Fibroblast of peridontal ligament (primary cell): ENCODE results near the gene RPP30.
"Not testable (repeated sequence)": the region's sequence is repeated elsewhere in the genome, so short reads cannot be mapped to it uniquely, and the experiment has no call there.

Experiments
- DNase-seq: peaks from one replicate; pipeline ENCODE4 v3.0.0-alpha.2; 2010; ENCODE audit errors: extremely low read depth

RPP30 gene

GRCh38 chr10:90917238-90917967, 45.6 kb downstream of the RPP30 start:
- DNase-seq = no peak

DNA sequence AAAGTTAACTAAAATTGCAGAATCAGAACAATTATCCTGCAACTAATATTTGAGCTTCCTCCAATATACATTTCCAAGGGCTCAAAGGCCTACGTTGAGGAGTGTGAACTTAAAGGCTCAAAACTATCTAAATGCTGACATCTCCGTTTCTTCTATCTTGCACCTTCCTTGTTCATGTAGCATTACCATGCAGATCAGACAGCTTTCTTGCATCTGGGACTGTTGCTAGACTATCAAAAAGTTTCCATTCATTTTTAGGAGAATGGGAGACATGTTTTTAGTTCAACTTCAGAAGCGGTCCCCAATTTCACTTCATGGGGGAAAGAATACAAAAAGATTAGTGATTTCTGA, 46.2 kb downstream of the RPP30 start:
- no peak for DNase-seq

GRCh38 chr10:90919683-90920574, 48.2 kb downstream of the RPP30 start:
- DNase-seq = no peak

GRCh38 chr10:90920986-90921666, 49.4 kb downstream of the RPP30 start, which contains the start of gene ANKRD1:
Gene ANKRD1, minus strand, starts transcription at chr10:90921087. Its CDS starts 60 bp downstream, at chr10:90921027.
- peak; percentile 73 for DNase-seq

- no peak for DNase-seq
Measured at GRCh38 chr10:90921906-90922305, 50.1 kb downstream of the RPP30 start.

- DNase-seq = no peak
Measured at GRCh38 chr10:90923111-90923731, 51.4 kb downstream of the RPP30 start.

- no peak for DNase-seq
Measured at GRCh38 chr10:90924552-90924951, 52.8 kb downstream of the RPP30 start.

DNA sequence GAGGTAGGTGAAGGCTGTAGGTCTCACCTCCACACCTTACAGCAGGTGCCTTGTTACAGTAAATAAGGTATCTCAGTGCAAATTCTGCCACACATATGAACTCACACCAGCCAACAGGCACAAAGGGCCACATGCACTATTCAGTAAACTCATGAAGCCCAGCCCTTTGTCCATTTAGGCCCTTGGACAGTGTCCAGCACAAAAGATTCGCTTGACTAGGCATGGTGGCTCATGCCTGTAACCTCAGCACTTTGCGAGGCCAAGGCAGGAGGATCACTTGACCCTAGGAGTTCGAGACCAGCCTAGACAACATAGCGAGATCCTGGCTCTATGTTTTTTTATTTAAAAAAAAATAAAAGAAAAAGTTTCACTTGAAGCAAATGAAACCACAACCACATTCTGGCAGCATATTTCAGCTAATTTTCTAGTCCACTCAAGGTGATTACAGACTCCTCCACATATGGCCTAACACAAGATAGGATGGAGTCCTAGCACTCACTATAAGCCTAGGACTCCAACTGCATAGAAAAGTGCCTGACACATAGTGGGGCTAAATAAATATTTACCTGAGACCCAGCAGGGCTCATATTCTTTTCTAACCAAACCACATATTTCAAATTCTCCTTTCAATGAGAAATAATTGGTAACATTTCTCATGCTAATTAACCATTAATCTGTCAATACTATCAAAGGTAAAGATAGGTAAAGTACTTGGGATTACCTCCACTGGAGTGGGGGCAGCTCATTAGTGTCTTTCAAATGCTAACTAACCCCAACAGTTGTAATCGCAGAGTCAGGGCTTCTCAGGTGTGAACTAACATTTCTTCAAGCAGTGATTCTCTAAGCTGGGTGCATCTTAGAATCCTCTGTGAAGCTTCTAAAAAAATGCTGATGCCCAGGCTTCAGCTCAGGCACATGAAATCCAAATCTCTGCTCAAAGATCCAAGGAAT, 53.6 kb downstream of the RPP30 start:
- DNase-seq = no peak

DNA sequence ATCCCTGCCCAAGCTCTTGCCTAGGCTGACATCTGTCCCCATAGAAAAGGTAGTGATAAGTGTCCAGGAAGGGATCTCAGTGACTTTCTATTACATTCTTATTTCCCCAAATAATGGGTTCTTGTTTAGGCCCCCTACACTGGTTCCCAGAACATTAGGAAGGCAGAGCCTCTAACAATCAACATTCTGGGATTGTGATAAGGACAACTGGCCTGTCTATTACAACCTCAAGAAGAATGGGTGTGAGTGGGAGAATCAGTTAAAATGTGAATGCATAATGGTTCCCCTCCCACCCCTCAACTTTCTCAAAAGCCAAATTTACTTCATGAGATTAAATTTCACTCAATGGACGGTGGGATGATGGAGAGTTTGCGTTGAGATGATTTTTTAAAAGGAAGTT, 55.5 kb downstream of the RPP30 start:
- no peak for DNase-seq

GRCh38 chr10:90929179-90929578, 57.4 kb downstream of the RPP30 start:
- no peak for DNase-seq

DNA sequence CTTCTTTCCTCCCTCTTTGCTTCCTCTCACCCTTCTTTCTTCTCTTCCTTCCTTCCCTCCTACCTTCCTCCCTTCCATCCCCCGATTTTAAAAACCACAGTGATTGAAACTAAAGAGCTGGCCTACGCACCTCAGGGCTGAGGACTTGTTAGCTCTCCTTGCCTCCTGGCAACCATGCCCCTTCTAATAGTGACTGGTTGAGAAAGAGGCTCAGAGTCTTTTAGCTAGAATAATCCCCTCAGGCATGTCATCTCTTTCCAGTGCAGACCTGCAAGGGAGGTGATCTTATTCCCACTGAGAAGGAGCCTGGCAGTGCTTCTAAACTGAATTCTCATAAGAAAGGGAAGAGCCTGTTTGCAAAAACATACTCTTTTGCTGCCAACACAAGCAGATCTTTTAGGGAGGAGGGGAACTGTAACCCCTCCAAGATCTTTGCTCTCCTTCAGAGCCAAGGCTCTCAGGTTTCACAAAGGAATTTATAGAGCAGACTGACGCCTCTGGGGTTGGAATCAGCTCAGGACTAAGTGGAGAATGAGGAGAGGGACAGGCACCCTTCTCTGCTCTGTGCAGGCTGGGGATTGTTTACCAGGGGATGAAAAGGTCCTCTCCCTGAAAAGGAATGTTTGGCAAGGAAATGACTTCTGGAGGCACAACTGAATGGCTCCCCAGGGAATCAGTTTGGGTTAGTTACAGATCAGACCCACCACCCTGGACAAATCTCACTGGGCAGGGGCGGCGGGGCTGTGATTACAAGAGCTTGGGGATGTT, 58.5 kb downstream of the RPP30 start:
- DNase-seq = peak; percentile 86

DNA sequence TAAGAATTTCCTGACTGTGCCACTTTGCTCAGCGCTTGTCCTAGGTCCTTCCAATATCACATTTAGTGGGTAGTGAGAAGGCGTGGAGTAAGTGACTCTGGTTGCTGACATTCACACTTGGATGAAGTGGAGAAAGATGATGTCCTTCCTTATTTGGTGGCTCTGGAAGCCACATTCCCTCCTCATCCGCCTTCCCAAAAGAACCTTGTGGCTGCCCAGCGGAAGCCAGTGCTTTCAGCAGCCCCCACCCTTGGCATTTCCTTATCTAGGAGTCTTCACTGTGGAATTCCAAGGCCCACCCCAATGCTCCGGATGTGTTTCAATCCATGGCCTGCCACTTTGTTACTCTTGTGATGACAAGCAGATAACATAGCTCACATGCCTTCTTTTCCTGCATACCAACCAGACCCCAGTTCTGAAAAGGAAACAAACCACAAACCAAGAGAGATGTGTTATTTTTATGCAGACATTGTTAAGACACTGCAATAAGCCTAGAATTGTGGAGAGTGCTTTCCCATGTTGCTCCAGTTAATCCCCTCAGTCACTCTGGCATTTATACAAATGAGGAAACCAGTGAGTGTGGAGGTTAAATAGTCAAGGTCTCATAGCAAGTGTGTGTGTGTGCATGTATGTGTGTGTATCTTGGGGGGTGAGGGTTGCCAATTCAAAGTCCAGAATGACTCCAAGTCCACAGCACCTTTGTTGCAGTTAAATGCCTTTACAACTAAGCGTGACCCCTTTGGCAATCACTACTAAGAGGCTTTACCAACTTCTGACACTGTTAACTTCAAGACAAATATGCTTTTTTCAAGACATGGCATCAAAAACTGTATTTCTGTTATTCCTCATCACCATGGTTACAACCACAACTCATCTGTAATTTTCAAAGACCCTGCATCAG, 59.4 kb downstream of the RPP30 start:
- peak; percentile 77 for DNase-seq

- no peak for DNase-seq
Measured at GRCh38 chr10:90935581-90936275, 64.0 kb downstream of the RPP30 start.

DNA sequence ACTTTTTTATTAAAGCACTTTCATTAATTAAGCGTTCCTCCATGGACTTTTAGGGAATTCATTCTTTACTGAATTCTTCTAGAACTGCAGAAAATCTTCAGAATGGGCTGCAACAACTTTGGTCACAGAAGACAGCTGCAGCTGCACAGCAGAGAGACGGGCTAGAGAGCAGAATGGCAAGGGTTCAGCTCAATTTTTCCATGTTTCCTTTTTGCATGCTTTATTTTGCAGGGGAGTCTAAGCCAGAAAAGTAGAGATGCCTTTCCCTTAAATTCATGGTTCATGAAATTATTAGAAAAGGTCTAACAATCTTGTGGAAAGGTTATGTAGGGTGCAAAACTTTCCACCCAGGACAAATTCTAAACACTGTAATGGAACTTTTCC, 64.5 kb downstream of the RPP30 start:
- DNase-seq = no peak

DNA sequence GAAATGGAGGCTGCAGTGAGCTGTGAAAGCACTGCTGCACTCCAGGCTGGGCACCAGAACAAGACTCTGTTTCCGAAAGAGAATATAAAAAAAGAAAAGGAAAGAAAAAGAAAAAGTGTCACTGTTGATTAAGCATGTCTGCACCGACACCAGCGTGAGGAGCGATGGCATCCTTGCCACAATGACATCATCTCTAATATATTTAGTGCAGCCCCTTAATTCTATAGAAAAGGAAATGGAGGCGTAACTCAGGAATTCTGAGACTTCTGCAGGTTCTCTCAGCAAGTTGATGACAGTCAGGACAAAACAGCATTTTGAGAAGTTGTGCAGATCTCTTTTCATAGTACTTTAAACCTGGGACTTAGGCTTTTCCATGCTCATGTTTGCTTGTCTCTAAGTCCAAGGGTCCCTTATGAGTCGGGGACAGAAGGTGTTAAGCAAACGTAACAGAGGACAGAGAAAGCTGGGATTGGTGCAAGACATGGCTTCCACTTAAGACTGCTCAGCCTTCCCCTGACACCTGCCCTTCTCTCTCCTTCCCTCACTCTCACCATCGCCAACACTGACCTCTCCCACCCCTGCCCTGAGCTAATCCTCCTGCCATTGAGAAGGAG, 66.0 kb downstream of the RPP30 start:
- DNase-seq = no peak

DNA sequence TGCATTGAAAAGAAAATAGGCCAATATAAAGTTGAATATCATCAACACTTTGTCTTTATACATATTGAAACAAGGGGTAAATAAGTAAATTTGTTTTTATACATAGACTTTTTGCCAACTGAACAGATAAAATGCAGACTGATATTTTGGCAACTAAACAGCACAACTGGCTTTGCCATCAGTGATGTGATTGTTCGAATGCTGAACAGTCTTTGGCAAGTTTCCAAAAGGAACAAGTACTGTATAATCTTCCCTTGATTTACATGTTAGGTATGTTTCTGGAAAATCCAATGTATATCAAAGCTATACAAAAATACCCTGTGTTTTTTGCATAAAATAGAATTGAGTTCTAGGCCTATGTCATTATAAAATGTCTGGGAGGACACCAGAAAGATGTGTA, 67.3 kb downstream of the RPP30 start:
- DNase-seq = no peak

- DNase-seq = no peak
Measured at GRCh38 chr10:90939648-90940047, 67.9 kb downstream of the RPP30 start.

GRCh38 chr10:90942980-90943379, 71.2 kb downstream of the RPP30 start:
- DNase-seq = not testable (repeated sequence)
